ENCODE measurements around the gene SLC6A6.

The SLC6A6 gene

GRCh38 chr3:14448756-14449727 lies 46.6 kb downstream of the SLC6A6 start:
- Histone ChIP-seq H4K20me1 (ENCODE audit: insufficient read depth, low read length) (no peaks in the 10 kb centered on the region), H3K9ac (ENCODE audit: low read length) (no peak overlapping the region), H3K4me2 (ENCODE audit: low read length) (no peak overlapping the region), H3K79me2 (ENCODE audit: insufficient read depth, low read length) (no peaks in the 10 kb centered on the region), H3K36me3 (ENCODE audit: insufficient read depth, low read length) (peaks cover 89% of the 10 kb centered on the region), H3K9me2 (ENCODE audit: low read depth, low read length) (no peaks in the 10 kb centered on the region), H3K4me3 (ENCODE audit: low read depth, low read length, poor library complexity, severe bottlenecking) (no peak overlapping the region), H3K9me3 (ENCODE audit: low read length) (no peaks in the 10 kb centered on the region), H2AFZ (ENCODE audit: low read length) (no peak overlapping the region), H3K27me3 (ENCODE audit: insufficient read depth, low read length) (no peaks in the 10 kb centered on the region), H3K4me1 (ENCODE audit: insufficient read depth, low read length, severe bottlenecking) (peaks cover 25% of the 10 kb centered on the region), H3F3A (ENCODE audit: insufficient read depth, low read length) (no peaks in the 10 kb centered on the region), H3K27ac (ENCODE audit: low read depth, low read length, poor library complexity, severe bottlenecking) (no peak overlapping the region)
- TF ChIP-seq CTCF (IDR thresholded peaks at IDR 0.05; ENCODE audit: low read length) (no peak), EZH2 (IDR thresholded peaks at IDR 0.05; ENCODE audit: borderline replicate concordance, low read length) (no peak)

DNA sequence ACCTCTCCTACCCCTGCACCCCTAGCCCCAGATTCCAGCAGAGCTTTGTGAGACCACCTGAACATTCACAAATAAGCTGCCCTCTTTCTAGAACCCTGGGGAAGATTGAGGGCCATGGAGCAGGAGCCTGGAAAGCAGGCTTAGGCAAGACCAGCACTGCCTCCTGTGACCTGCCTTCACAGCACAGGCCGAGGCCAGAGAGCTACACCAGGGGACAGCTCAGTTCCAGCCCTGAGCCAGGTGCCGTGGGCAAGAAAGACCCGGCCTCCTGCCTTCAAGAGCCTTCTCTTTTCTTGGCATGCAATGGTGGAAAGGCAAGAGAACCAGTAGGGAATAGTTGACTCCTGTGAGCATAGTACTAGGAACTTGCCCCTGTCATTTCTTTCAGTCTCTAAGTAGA lies 48.1 kb downstream of the SLC6A6 start:
- H3K4me1 ChIP-seq (ENCODE audit: insufficient read depth, low read length, severe bottlenecking) = peaks cover 30% of the 10 kb centered on the region
- no peak overlapping the region for H3K9ac ChIP-seq (ENCODE audit: low read length)
- H4K20me1 ChIP-seq (ENCODE audit: insufficient read depth, low read length) = no peaks in the 10 kb centered on the region
- peaks cover 92% of the 10 kb centered on the region for H3K36me3 ChIP-seq (ENCODE audit: insufficient read depth, low read length)
- no peaks in the 10 kb centered on the region for H3F3A ChIP-seq (ENCODE audit: insufficient read depth, low read length)
- H3K27ac ChIP-seq (ENCODE audit: low read depth, low read length, poor library complexity, severe bottlenecking) = no peak overlapping the region
- no peak overlapping the region for H3K4me2 ChIP-seq (ENCODE audit: low read length)
- no peaks in the 10 kb centered on the region for H3K9me3 ChIP-seq (ENCODE audit: low read length)
- no peak overlapping the region for H2AFZ ChIP-seq (ENCODE audit: low read length)
- H3K9me2 ChIP-seq (ENCODE audit: low read depth, low read length) = no peaks in the 10 kb centered on the region
- H3K79me2 ChIP-seq (ENCODE audit: insufficient read depth, low read length) = no peaks in the 10 kb centered on the region
- H3K4me3 ChIP-seq (ENCODE audit: low read depth, low read length, poor library complexity, severe bottlenecking) = no peak overlapping the region
- TF ChIP-seq EZH2 (IDR thresholded peaks at IDR 0.05; ENCODE audit: borderline replicate concordance, low read length) = no peak
- no peak for TF ChIP-seq CTCF (IDR thresholded peaks at IDR 0.05; ENCODE audit: low read length)
- no peaks in the 10 kb centered on the region for H3K27me3 ChIP-seq (ENCODE audit: insufficient read depth, low read length)

GRCh38 chr3:14450922-14451606 lies 48.7 kb downstream of the SLC6A6 start:
- no peak overlapping the region for H3K9ac ChIP-seq (ENCODE audit: low read length)
- H3K27ac ChIP-seq (ENCODE audit: low read depth, low read length, poor library complexity, severe bottlenecking) = no peak overlapping the region
- H3K4me2 ChIP-seq (ENCODE audit: low read length) = no peak overlapping the region
- H3K4me3 ChIP-seq (ENCODE audit: low read depth, low read length, poor library complexity, severe bottlenecking) = no peak overlapping the region
- no peaks in the 10 kb centered on the region for H3F3A ChIP-seq (ENCODE audit: insufficient read depth, low read length)
- H4K20me1 ChIP-seq (ENCODE audit: insufficient read depth, low read length) = no peaks in the 10 kb centered on the region
- H3K27me3 ChIP-seq (ENCODE audit: insufficient read depth, low read length) = no peaks in the 10 kb centered on the region
- no peaks in the 10 kb centered on the region for H3K9me2 ChIP-seq (ENCODE audit: low read depth, low read length)
- H3K9me3 ChIP-seq (ENCODE audit: low read length) = no peaks in the 10 kb centered on the region
- H3K79me2 ChIP-seq (ENCODE audit: insufficient read depth, low read length) = no peaks in the 10 kb centered on the region
- H3K36me3 ChIP-seq (ENCODE audit: insufficient read depth, low read length) = peaks cover 92% of the 10 kb centered on the region
- H3K4me1 ChIP-seq (ENCODE audit: insufficient read depth, low read length, severe bottlenecking) = peaks cover 30% of the 10 kb centered on the region
- H2AFZ ChIP-seq (ENCODE audit: low read length) = no peak overlapping the region
- no peak for TF ChIP-seq CTCF (IDR thresholded peaks at IDR 0.05; ENCODE audit: low read length)
- TF ChIP-seq EZH2 (IDR thresholded peaks at IDR 0.05; ENCODE audit: borderline replicate concordance, low read length) = no peak

Data from OCI-LY1 (cell line).